Measurements from ENCODE around the gene ZNF746.

Gene ZNF746

GRCh38 chr7:149459540-149460452 lies 37.8 kb downstream of the ZNF746 start:
- H3K27me3 ChIP-seq (ENCODE audit: control insufficient read depth in 1 of 2, insufficient read depth in 1 of 2, low read length in 2 of 2) = no peaks in the 10 kb centered on the region
- H3K9ac ChIP-seq (ENCODE audit: low read length) = peak overlapping the region; percentile 92
- H3K23ac ChIP-seq (ENCODE audit: low read length in 2 of 2) = peak overlapping the region in 1 of 2 experiments; percentile 93
- H2AK5ac ChIP-seq (ENCODE audit: low read length, severe bottlenecking) = no peak overlapping the region
- H3K4ac ChIP-seq (ENCODE audit: low read depth in 1 of 2, low read length in 2 of 2) = peak overlapping the region in 1 of 2 experiments; percentile 42
- H3K27ac ChIP-seq (ENCODE audit: low read length, poor library complexity, severe bottlenecking) = no peak overlapping the region
- H2BK15ac ChIP-seq (ENCODE audit: low read depth, poor library complexity, severe bottlenecking) = no peak overlapping the region
- H3K36me3 ChIP-seq (ENCODE audit: control insufficient read depth in 1 of 2, insufficient read depth in 2 of 2, low read depth in 1 of 2, low read length in 2 of 2) = peaks cover 20 to 21% of the 10 kb centered on the region in 2 experiments
- no peaks in the 10 kb centered on the region for H3K9me3 ChIP-seq (ENCODE audit: control insufficient read depth, low read length)
- WGBS = 2% methylated on average over 49 of the region's 145 CpGs
- H2BK12ac ChIP-seq (ENCODE audit: low read length in 2 of 2) = peak overlapping the region in 1 of 2 experiments; percentile 18
- peak overlapping the region; percentile 55 for H4K8ac ChIP-seq (ENCODE audit: low read length)
- H3K79me1 ChIP-seq (replicated peaks; ENCODE audit: low read length, poor library complexity, severe bottlenecking) = peaks cover 31% of the 10 kb centered on the region
- H2AFZ ChIP-seq (ENCODE audit: low read depth, low read length) = peak overlapping the region; percentile 72
- no peak overlapping the region for H2BK120ac ChIP-seq (ENCODE audit: low read depth, low read length)
- peaks cover 9% of the 10 kb centered on the region for H3K4me1 ChIP-seq (ENCODE audit: control insufficient read depth, insufficient read depth, low read depth, low read length)
- H3K18ac ChIP-seq (ENCODE audit: low read depth in 1 of 2, low read length in 2 of 2) = peak overlapping the region in 1 of 2 experiments; percentile 56
- DNase-seq = peak; percentile 20
- peak overlapping the region; percentile 86 to 91 for H3K4me3 ChIP-seq (ENCODE audit: insufficient read depth in 1 of 2, low read depth in 1 of 2, low read length in 2 of 2)
- peak overlapping the region in 1 of 2 experiments; percentile 36 for H3K14ac ChIP-seq (ENCODE audit: low read length in 2 of 2)
- no peak overlapping the region for H2BK5ac ChIP-seq (ENCODE audit: low read depth, low read length, poor library complexity, severe bottlenecking)
- peak overlapping the region; percentile 59 for H4K91ac ChIP-seq (ENCODE audit: low read length)
- H3K4me2 ChIP-seq (ENCODE audit: low read length, poor library complexity, severe bottlenecking) = peak overlapping the region; percentile 92

- 19% methylated on average over 14 of the region's 17 CpGs for WGBS
- Histone ChIP-seq H2BK15ac (ENCODE audit: low read depth, poor library complexity, severe bottlenecking) (no peak overlapping the region), H3K4ac (ENCODE audit: low read depth in 1 of 2, low read length in 2 of 2) (peak overlapping the region in 1 of 2 experiments; percentile 42)
These were observed 38.4 kb downstream of the ZNF746 start for GRCh38 chr7:149459201-149459539.

GRCh38 chr7:149458235-149458634 lies 39.4 kb downstream of the ZNF746 start:
- Histone ChIP-seq H3K27ac (ENCODE audit: low read length, poor library complexity, severe bottlenecking) (no peak overlapping the region), H2BK15ac (ENCODE audit: low read depth, poor library complexity, severe bottlenecking) (no peak overlapping the region), H2BK12ac (ENCODE audit: low read length in 2 of 2) (no peak overlapping the region), H2AFZ (ENCODE audit: low read depth, low read length) (no peak overlapping the region), H3K79me1 (replicated peaks; ENCODE audit: low read length, poor library complexity, severe bottlenecking) (peaks cover 42% of the 10 kb centered on the region), H3K14ac (ENCODE audit: low read length in 2 of 2) (no peak overlapping the region), H3K4me1 (ENCODE audit: control insufficient read depth, insufficient read depth, low read depth, low read length) (peaks cover 9% of the 10 kb centered on the region), H3K18ac (ENCODE audit: low read depth in 1 of 2, low read length in 2 of 2) (no peak overlapping the region), H2BK120ac (ENCODE audit: low read depth, low read length) (no peak overlapping the region), H4K8ac (ENCODE audit: low read length) (no peak overlapping the region), H3K4me2 (ENCODE audit: low read length, poor library complexity, severe bottlenecking) (no peak overlapping the region), H3K4ac (ENCODE audit: low read depth in 1 of 2, low read length in 2 of 2) (no peak overlapping the region), H2AK5ac (ENCODE audit: low read length, severe bottlenecking) (no peak overlapping the region), H2BK5ac (ENCODE audit: low read depth, low read length, poor library complexity, severe bottlenecking) (no peak overlapping the region), H3K23ac (ENCODE audit: low read length in 2 of 2) (no peak overlapping the region), H3K27me3 (ENCODE audit: control insufficient read depth in 1 of 2, insufficient read depth in 1 of 2, low read length in 2 of 2) (no peaks in the 10 kb centered on the region), H4K91ac (ENCODE audit: low read length) (no peak overlapping the region), H3K4me3 (ENCODE audit: insufficient read depth in 1 of 2, low read depth in 1 of 2, low read length in 2 of 2) (peak overlapping the region in 1 of 2 experiments; percentile 77), H3K9ac (ENCODE audit: low read length) (peak overlapping the region; percentile 81), H3K36me3 (ENCODE audit: control insufficient read depth in 1 of 2, insufficient read depth in 2 of 2, low read depth in 1 of 2, low read length in 2 of 2) (peaks cover 34 to 37% of the 10 kb centered on the region in 2 experiments), H3K9me3 (ENCODE audit: control insufficient read depth, low read length) (no peaks in the 10 kb centered on the region)
- 82% methylated on average over 3 of the region's 3 CpGs for whole genome bisulfite sequencing
- no peak for DNase-seq

More at GRCh38 chr7:149459201-149459539, 38.4 kb downstream of the ZNF746 start:
- Histone ChIP-seq H3K9me3 (ENCODE audit: control insufficient read depth, low read length) (no peaks in the 10 kb centered on the region), H3K4me2 (ENCODE audit: low read length, poor library complexity, severe bottlenecking) (peak overlapping the region; percentile 92), H3K23ac (ENCODE audit: low read length in 2 of 2) (peak overlapping the region in 1 of 2 experiments; percentile 93), H3K18ac (ENCODE audit: low read depth in 1 of 2, low read length in 2 of 2) (peak overlapping the region in 1 of 2 experiments; percentile 56), H2AFZ (ENCODE audit: low read depth, low read length) (peak overlapping the region; percentile 56), H3K27me3 (ENCODE audit: control insufficient read depth in 1 of 2, insufficient read depth in 1 of 2, low read length in 2 of 2) (no peaks in the 10 kb centered on the region), H3K9ac (ENCODE audit: low read length) (peak overlapping the region; percentile 81), H3K4me3 (ENCODE audit: insufficient read depth in 1 of 2, low read depth in 1 of 2, low read length in 2 of 2) (peak overlapping the region; percentile 77 to 91), H4K8ac (ENCODE audit: low read length) (peak overlapping the region; percentile 55), H3K79me1 (replicated peaks; ENCODE audit: low read length, poor library complexity, severe bottlenecking) (peaks cover 37% of the 10 kb centered on the region), H3K36me3 (ENCODE audit: control insufficient read depth in 1 of 2, insufficient read depth in 2 of 2, low read depth in 1 of 2, low read length in 2 of 2) (peaks cover 25 to 27% of the 10 kb centered on the region in 2 experiments), H2BK12ac (ENCODE audit: low read length in 2 of 2) (no peak overlapping the region), H3K14ac (ENCODE audit: low read length in 2 of 2) (no peak overlapping the region), H3K4me1 (ENCODE audit: control insufficient read depth, insufficient read depth, low read depth, low read length) (peaks cover 9% of the 10 kb centered on the region), H2BK5ac (ENCODE audit: low read depth, low read length, poor library complexity, severe bottlenecking) (no peak overlapping the region), H2AK5ac (ENCODE audit: low read length, severe bottlenecking) (no peak overlapping the region), H2BK120ac (ENCODE audit: low read depth, low read length) (no peak overlapping the region), H4K91ac (ENCODE audit: low read length) (no peak overlapping the region), H3K27ac (ENCODE audit: low read length, poor library complexity, severe bottlenecking) (no peak overlapping the region)
- no peak for DNase-seq

- DNase-seq = no peak
- Histone ChIP-seq H3K4me1 (ENCODE audit: control insufficient read depth, insufficient read depth, low read depth, low read length) (peaks cover 9% of the 10 kb centered on the region), H3K9ac (ENCODE audit: low read length) (no peak overlapping the region), H2BK15ac (ENCODE audit: low read depth, poor library complexity, severe bottlenecking) (no peak overlapping the region), H3K4me2 (ENCODE audit: low read length, poor library complexity, severe bottlenecking) (no peak overlapping the region), H3K18ac (ENCODE audit: low read depth in 1 of 2, low read length in 2 of 2) (no peak overlapping the region), H4K8ac (ENCODE audit: low read length) (no peak overlapping the region), H3K9me3 (ENCODE audit: control insufficient read depth, low read length) (no peaks in the 10 kb centered on the region), H4K91ac (ENCODE audit: low read length) (no peak overlapping the region), H3K4ac (ENCODE audit: low read depth in 1 of 2, low read length in 2 of 2) (no peak overlapping the region), H3K4me3 (ENCODE audit: insufficient read depth in 1 of 2, low read depth in 1 of 2, low read length in 2 of 2) (no peak overlapping the region), H2BK120ac (ENCODE audit: low read depth, low read length) (no peak overlapping the region), H3K27ac (ENCODE audit: low read length, poor library complexity, severe bottlenecking) (no peak overlapping the region), H3K23ac (ENCODE audit: low read length in 2 of 2) (no peak overlapping the region), H3K36me3 (ENCODE audit: control insufficient read depth in 1 of 2, insufficient read depth in 2 of 2, low read depth in 1 of 2, low read length in 2 of 2) (peaks cover 34 to 40% of the 10 kb centered on the region in 2 experiments), H2AFZ (ENCODE audit: low read depth, low read length) (no peak overlapping the region), H3K14ac (ENCODE audit: low read length in 2 of 2) (no peak overlapping the region), H2AK5ac (ENCODE audit: low read length, severe bottlenecking) (no peak overlapping the region), H3K79me1 (replicated peaks; ENCODE audit: low read length, poor library complexity, severe bottlenecking) (peaks cover 45% of the 10 kb centered on the region), H3K27me3 (ENCODE audit: control insufficient read depth in 1 of 2, insufficient read depth in 1 of 2, low read length in 2 of 2) (no peaks in the 10 kb centered on the region), H2BK5ac (ENCODE audit: low read depth, low read length, poor library complexity, severe bottlenecking) (no peak overlapping the region), H2BK12ac (ENCODE audit: low read length in 2 of 2) (no peak overlapping the region)
- no CpG with 5 or more reads among the region's 1 CpG for WGBS
These were observed 39.8 kb downstream of the ZNF746 start for GRCh38 chr7:149457766-149458165.

Measured in mesenchymal stem cell (in vitro differentiated cells and primary cell).